ENCODE results near the gene ACO2. TPM values are rescaled to one million over a fixed set of nuclear protein-coding genes. Genes with fewer than 3 reads are reported as not detected.
A peak's percentile ranks its signal among the peaks of the same experiment; 100 is the strongest.

ACO2 gene
- total RNA-seq, 1 donor from 2014 or later, result 67.2 TPM

DNA sequence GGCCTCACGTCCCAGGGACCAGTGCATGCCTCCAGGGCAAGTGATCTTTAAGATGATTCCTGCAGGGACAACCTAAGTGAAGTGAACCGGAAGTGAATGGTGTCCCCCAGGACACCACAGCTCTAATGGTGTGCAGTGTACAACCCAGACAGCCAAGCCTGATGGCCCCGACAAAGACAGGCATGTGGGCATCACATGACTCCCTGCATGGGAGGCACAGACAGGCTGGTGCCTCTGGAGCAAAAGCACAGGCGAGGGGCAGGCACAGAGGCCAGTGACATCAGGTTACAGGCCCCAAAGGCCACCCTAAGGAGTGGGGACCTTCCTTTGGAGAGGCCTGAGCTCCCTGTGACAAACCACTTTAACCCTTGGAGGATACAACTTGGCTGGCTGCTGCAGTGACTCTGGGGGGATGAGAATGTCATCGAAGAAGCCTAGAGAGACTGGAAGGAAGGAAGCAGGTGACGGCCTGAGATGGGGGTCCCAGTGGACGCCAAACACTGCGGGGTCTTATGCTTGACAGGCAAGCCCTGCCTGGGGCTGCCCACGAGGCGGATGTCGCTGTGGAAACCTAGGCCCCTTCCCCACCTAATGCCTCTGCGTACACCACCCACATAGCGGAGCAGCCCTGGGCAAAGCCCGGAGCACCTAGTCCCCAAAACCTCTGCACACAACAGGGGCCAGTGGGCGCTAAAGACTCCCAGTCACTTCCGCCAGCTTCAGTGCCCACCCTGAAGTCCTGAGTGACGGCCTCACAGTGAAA lies 63.0 kb downstream of the ACO2 start:
- TF ChIP-seq EZH2 (IDR thresholded peaks at IDR 0.05; ENCODE audit: insufficient read depth, low read length), result no peak
- TF ChIP-seq, protein P1, sequence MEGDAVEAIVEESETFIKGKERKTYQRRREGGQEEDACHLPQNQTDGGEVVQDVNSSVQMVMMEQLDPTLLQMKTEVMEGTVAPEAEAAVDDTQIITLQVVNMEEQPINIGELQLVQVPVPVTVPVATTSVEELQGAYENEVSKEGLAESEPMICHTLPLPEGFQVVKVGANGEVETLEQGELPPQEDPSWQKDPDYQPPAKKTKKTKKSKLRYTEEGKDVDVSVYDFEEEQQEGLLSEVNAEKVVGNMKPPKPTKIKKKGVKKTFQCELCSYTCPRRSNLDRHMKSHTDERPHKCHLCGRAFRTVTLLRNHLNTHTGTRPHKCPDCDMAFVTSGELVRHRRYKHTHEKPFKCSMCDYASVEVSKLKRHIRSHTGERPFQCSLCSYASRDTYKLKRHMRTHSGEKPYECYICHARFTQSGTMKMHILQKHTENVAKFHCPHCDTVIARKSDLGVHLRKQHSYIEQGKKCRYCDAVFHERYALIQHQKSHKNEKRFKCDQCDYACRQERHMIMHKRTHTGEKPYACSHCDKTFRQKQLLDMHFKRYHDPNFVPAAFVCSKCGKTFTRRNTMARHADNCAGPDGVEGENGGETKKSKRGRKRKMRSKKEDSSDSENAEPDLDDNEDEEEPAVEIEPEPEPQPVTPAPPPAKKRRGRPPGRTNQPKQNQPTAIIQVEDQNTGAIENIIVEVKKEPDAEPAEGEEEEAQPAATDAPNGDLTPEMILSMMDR (IDR thresholded peaks at IDR 0.05; ENCODE audit: insufficient read depth, low read depth, low read length), result no peak
- peak overlapping the region; percentile 40 for H3K4me3 Mint-ChIP-seq (ENCODE audit: unreplicated experiment)
- peaks cover 19% of the 10 kb centered on the region for H3K36me3 Mint-ChIP-seq (ENCODE audit: low read depth, unreplicated experiment)
- Histone ChIP-seq H3K4me2 (ENCODE audit: low read length) (no peak overlapping the region), H3K9me3 (ENCODE audit: insufficient read depth, low read depth, low read length) (no peaks in the 10 kb centered on the region), H3K4me3 (ENCODE audit: insufficient read depth, low read depth, low read length) (no peak overlapping the region), H3K79me2 (ENCODE audit: insufficient read depth, low read length) (peaks cover 46% of the 10 kb centered on the region), H3K27me3 (ENCODE audit: insufficient read depth, low read length) (no peaks in the 10 kb centered on the region), H4K20me1 (ENCODE audit: insufficient read depth, low read length) (peaks cover 76% of the 10 kb centered on the region), H3K4me1 (ENCODE audit: insufficient read depth, low read length) (no peaks in the 10 kb centered on the region), H3K36me3 (ENCODE audit: insufficient read depth, low read length) (peaks cover 14% of the 10 kb centered on the region), H3K9ac (ENCODE audit: low read length) (no peak overlapping the region), H2AFZ (ENCODE audit: low read depth, low read length) (no peak overlapping the region), H3K27ac (ENCODE audit: low read depth, low read length) (no peak overlapping the region)
- DNase-seq (ENCODE audit: low read depth) (no peak), FAIRE-seq (no peak)
- no peaks in the 10 kb centered on the region for H3K27me3 Mint-ChIP-seq (ENCODE audit: low read depth, unreplicated experiment)
- no peaks in the 10 kb centered on the region for H3K9me3 Mint-ChIP-seq (ENCODE audit: unreplicated experiment)
- no peaks in the 10 kb centered on the region for H3K4me1 Mint-ChIP-seq (ENCODE audit: low read depth, unreplicated experiment)
- no peak overlapping the region for H3K27ac Mint-ChIP-seq (ENCODE audit: unreplicated experiment)

DNA sequence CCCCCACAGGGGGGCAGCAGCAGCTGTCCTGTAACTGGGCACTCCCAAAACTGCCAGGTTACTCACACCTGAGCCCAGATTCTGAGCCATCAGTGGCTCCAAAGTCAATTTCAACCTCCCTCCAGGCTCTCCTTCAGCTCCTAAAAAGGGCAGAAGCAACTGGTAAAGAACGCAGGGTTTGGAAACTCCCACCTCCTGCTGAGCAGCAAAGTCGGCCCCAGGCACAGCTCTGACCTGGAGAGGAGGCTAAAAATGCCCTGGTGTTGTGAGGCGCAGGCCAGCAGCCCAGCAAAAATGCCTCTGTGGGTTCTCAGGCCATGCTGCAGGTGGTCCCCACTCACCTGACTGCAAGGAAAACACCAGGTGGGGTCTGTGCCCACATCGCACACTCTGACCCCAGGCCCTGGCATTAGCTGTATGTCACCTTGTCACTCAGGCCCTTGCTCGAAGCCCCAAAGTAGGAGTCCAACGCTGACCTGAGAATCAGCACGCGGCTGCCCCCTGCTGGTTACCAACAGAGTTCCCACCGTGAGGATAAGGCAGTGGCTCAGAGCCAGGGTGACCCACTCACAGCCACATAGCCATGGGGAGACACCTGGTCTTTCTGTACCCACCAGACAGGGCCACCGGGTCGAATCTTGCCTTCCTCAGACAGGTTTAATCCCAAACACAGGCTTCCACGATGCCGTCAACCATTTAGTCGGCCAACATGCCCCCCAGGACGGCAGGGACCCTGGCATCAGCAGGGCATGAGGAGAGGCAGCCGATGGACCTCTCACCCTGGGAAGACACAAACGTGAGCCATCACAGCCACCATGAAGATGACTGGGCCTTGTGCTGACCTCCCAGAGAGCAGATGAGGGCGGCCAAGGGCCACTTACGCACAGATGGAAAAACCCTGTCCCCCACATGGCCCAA lies 64.2 kb downstream of the ACO2 start:
- H3K4me1 Mint-ChIP-seq (ENCODE audit: low read depth, unreplicated experiment), result no peaks in the 10 kb centered on the region
- Histone ChIP-seq H3K27me3 (ENCODE audit: insufficient read depth, low read length) (no peaks in the 10 kb centered on the region), H4K20me1 (ENCODE audit: insufficient read depth, low read length) (peaks cover 72% of the 10 kb centered on the region), H3K9ac (ENCODE audit: low read length) (no peak overlapping the region), H3K27ac (ENCODE audit: low read depth, low read length) (no peak overlapping the region), H3K36me3 (ENCODE audit: insufficient read depth, low read length) (peaks cover 7% of the 10 kb centered on the region), H3K4me1 (ENCODE audit: insufficient read depth, low read length) (no peaks in the 10 kb centered on the region), H3K4me2 (ENCODE audit: low read length) (no peak overlapping the region), H3K9me3 (ENCODE audit: insufficient read depth, low read depth, low read length) (no peaks in the 10 kb centered on the region), H2AFZ (ENCODE audit: low read depth, low read length) (no peak overlapping the region), H3K4me3 (ENCODE audit: insufficient read depth, low read depth, low read length) (no peak overlapping the region), H3K79me2 (ENCODE audit: insufficient read depth, low read length) (peaks cover 53% of the 10 kb centered on the region)
- DNase-seq (ENCODE audit: low read depth) (no peak), FAIRE-seq (no peak)
- TF ChIP-seq, protein P1 (IDR thresholded peaks at IDR 0.05; ENCODE audit: insufficient read depth, low read depth, low read length), result peak; percentile 68
- no peak for TF ChIP-seq EZH2 (IDR thresholded peaks at IDR 0.05; ENCODE audit: insufficient read depth, low read length)
- H3K27me3 Mint-ChIP-seq (ENCODE audit: low read depth, unreplicated experiment), result no peaks in the 10 kb centered on the region
- H3K4me3 Mint-ChIP-seq (ENCODE audit: unreplicated experiment), result no peak overlapping the region
- peaks cover 19% of the 10 kb centered on the region for H3K36me3 Mint-ChIP-seq (ENCODE audit: low read depth, unreplicated experiment)
- no peaks in the 10 kb centered on the region for H3K9me3 Mint-ChIP-seq (ENCODE audit: unreplicated experiment)
- H3K27ac Mint-ChIP-seq (ENCODE audit: unreplicated experiment), result no peak overlapping the region

Measured in astrocyte (in vitro differentiated cells and primary cell).